ENCODE results near the gene TESK2. TPM values are rescaled to one million over a fixed set of nuclear protein-coding genes. Genes with fewer than 3 reads are reported as not detected.

The TESK2 gene
- total RNA-seq, 1 experiment from 2014 or later = 5.0 TPM

GRCh38 chr1:45512641-45513054 is 21.7 kb upstream of the TESK2 start (continued):
- no peak for TF ChIP-seq ZBTB33 (IDR thresholded peaks at IDR 0.05; ENCODE audit: extremely low read depth, insufficient replicate concordance, low read length)
- TF ChIP-seq CBX3 (IDR thresholded peaks at IDR 0.05; ENCODE audit: low read depth) = no peak

DNA sequence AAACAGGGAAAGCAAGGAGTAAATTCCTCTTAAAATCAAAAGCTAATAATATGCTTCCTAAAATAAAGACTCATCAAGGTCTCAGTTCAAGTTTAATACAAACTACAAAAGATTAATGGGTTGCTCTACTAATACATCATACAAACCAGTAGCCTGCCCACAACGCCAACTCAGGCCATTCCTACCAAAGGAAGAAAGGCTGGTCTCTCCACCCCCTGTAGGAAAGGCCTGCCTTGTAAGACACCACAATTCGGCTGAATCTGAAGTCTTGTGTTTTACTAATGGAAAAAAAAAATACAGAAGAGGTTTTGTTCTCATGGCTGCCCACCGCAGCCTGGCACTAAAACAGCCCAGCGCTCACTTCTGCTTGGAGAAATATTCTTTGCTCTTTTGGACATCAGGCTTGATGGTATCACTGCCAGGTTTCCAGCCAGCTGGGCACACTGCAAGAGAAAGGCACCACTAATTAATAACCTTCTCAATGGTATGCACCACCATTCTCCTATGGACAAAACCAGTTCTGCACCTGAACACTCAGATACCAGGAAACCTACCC is 20.1 kb upstream of the TESK2 start:
- intact Hi-C loops (cut with micrococcal nuclease) = no loop called here
- Histone ChIP-seq H3K9me2 (ENCODE audit: insufficient read depth) (no peaks in the 10 kb centered on the region), H3K27ac (ENCODE audit: low read depth, low read length) (no peak overlapping the region), H3K36me3 (ENCODE audit: control insufficient read depth in 1 of 2, insufficient read depth in 2 of 2, low read length in 2 of 2) (peaks cover 44 to 57% of the 10 kb centered on the region in 2 experiments), H3K4me2 (ENCODE audit: low read length) (no peak overlapping the region), H3K9ac (ENCODE audit: low read length) (no peak overlapping the region), H2AFZ (ENCODE audit: low read depth, low read length, poor library complexity, severe bottlenecking) (no peak overlapping the region), H3K79me2 (ENCODE audit: insufficient read depth, low read length) (peaks cover 40% of the 10 kb centered on the region), H3K4me3 (replicated peaks in 1 of 2; ENCODE audit: low read depth in 1 of 2, low read length in 2 of 2) (no peak overlapping the region), H3K9me3 (ENCODE audit: control insufficient read depth in 1 of 2, insufficient read depth in 1 of 2, low read depth in 1 of 2, low read length in 2 of 2) (no peaks in the 10 kb centered on the region), H4K20me1 (ENCODE audit: insufficient read depth) (peaks cover 14% of the 10 kb centered on the region), H3K4me1 (ENCODE audit: control insufficient read depth in 1 of 2, insufficient read depth in 2 of 2, low read length in 2 of 2) (no peaks in the 10 kb centered on the region), H3K27me3 (ENCODE audit: insufficient read depth, low read length) (no peaks in the 10 kb centered on the region)
- ATAC-seq (no peak), DNase-seq (ENCODE audit: low read depth, low spot score) (no peak)
- TF ChIP-seq ZNF274 (IDR thresholded peaks at IDR 0.05; ENCODE audit: low read depth, low read length) = no peak
- TF ChIP-seq SIN3A (IDR thresholded peaks at IDR 0.05; ENCODE audit: low read depth) = no peak
- TF ChIP-seq CEBPB (IDR thresholded peaks at IDR 0.05; ENCODE audit: low read depth) = no peak
- TF ChIP-seq JUND (IDR thresholded peaks at IDR 0.05) = no peak
- TF ChIP-seq, protein P1, sequence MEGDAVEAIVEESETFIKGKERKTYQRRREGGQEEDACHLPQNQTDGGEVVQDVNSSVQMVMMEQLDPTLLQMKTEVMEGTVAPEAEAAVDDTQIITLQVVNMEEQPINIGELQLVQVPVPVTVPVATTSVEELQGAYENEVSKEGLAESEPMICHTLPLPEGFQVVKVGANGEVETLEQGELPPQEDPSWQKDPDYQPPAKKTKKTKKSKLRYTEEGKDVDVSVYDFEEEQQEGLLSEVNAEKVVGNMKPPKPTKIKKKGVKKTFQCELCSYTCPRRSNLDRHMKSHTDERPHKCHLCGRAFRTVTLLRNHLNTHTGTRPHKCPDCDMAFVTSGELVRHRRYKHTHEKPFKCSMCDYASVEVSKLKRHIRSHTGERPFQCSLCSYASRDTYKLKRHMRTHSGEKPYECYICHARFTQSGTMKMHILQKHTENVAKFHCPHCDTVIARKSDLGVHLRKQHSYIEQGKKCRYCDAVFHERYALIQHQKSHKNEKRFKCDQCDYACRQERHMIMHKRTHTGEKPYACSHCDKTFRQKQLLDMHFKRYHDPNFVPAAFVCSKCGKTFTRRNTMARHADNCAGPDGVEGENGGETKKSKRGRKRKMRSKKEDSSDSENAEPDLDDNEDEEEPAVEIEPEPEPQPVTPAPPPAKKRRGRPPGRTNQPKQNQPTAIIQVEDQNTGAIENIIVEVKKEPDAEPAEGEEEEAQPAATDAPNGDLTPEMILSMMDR (IDR thresholded peaks at IDR 0.05 in 2 of 3, conservative IDR thresholded peaks at IDR 0.05 in 1 of 3; ENCODE audit: borderline replicate concordance in 1 of 3, insufficient read depth in 1 of 3, low read depth in 2 of 3, low read length in 2 of 3) = no peak
- no peak for TF ChIP-seq YY1 (IDR thresholded peaks at IDR 0.05; ENCODE audit: extremely low read depth, insufficient replicate concordance, low read depth, low read length)
- TF ChIP-seq ATF3 (IDR thresholded peaks at IDR 0.05) = no peak
- no peak for TF ChIP-seq SP1 (IDR thresholded peaks at IDR 0.05; ENCODE audit: low read depth)
- no peak for TF ChIP-seq TCF7L2 (IDR thresholded peaks at IDR 0.05; ENCODE audit: borderline replicate concordance, extremely low read depth, insufficient read depth, insufficient read length)
- no peak for TF ChIP-seq EZH2 (IDR thresholded peaks at IDR 0.05)
- TF ChIP-seq EGR1 (IDR thresholded peaks at IDR 0.05; ENCODE audit: low read depth) = no peak
- TF ChIP-seq POLR2AphosphoS5 (IDR thresholded peaks at IDR 0.05; ENCODE audit: low read depth, low read length) = no peak
- POLR2A ChIA-PET = interaction anchor here (0.7 to 6.1 kb wide), 3 partner anchors 8 to 286 kb away, joined by 3 to 61 read pairs (median 3); partner anchors contain the start of gene PRDX1
- BruUV-seq (replicated peaks) = no TSS peak
- CTCF ChIA-PET = interaction anchor here (1.7 to 3.8 kb wide), 2 partner anchors 13 to 59 kb away, joined by 4 to 28 read pairs; no protein-coding TSS in a partner anchor
- RAD21 ChIA-PET (ENCODE audit: low non-redundant PET in 1 of 2, low total read pairs in 2 of 2, uncharacterized antibody in 2 of 2, unreplicated experiment in 2 of 2) = no interaction called here
